IPS-18a (cell line): ENCODE data around the gene ROPN1B.
"Not testable (repeated sequence)": the region's sequence is repeated elsewhere in the genome, so short reads cannot be mapped to it uniquely, and the experiment has no call there.

Experiments
- H3K27ac ChIP-seq: one replicate; pipeline ENCODE4 v1.5.1; 2013; ENCODE audit warnings: low read length
- H3K27me3 ChIP-seq: one replicate; pipeline ENCODE4 v1.6.1; 2013; ENCODE audit warnings: mild to moderate bottlenecking, low read length; ENCODE audit not compliant: control insufficient read depth, insufficient read depth
- H3K36me3 ChIP-seq: one replicate; pipeline ENCODE4 v1.6.1; 2013; ENCODE audit warnings: low read depth, low read length; ENCODE audit not compliant: control insufficient read depth
- H3K4me1 ChIP-seq: one replicate; pipeline ENCODE4 v1.6.1; 2013; ENCODE audit warnings: low read depth, low read length; ENCODE audit not compliant: control insufficient read depth
- H3K4me3 ChIP-seq: one replicate; pipeline ENCODE4 v1.5.1; 2013; ENCODE audit warnings: low read length
- H3K9ac ChIP-seq: one replicate; pipeline ENCODE4 v1.6.1; 2013; ENCODE audit warnings: mild to moderate bottlenecking, low read length, moderate library complexity
- H3K9me3 ChIP-seq: one replicate; pipeline ENCODE4 v1.6.1; 2013; ENCODE audit warnings: low read depth, low read length; ENCODE audit not compliant: control insufficient read depth

Gene ROPN1B

GRCh38 chr3:125968701-125969592, at the start of gene ROPN1B:
ROPN1B (plus strand) TSS chr3:125969178; CDS start chr3:125972055, 2,877 bp downstream.
- H3K27ac ChIP-seq, H3K36me3 ChIP-seq, H3K4me3 ChIP-seq, H3K9ac ChIP-seq, H3K4me1 ChIP-seq, H3K9me3 ChIP-seq: not testable (repeated sequence)
- peaks cover 49% of the 10 kb centered on the region for H3K27me3 ChIP-seq

GRCh38 chr3:125920191-125920590, 48.8 kb upstream of the ROPN1B start:
- H3K4me3 ChIP-seq, H3K36me3 ChIP-seq, H3K27ac ChIP-seq, H3K9me3 ChIP-seq, H3K4me1 ChIP-seq, H3K27me3 ChIP-seq, H3K9ac ChIP-seq: not testable (repeated sequence)

- not testable (repeated sequence) for H3K36me3 ChIP-seq, H3K9me3 ChIP-seq, H3K4me1 ChIP-seq, H3K9ac ChIP-seq, H3K4me3 ChIP-seq, H3K27me3 ChIP-seq, H3K27ac ChIP-seq
Measured at GRCh38 chr3:125920751-125921279, 48.2 kb upstream of the ROPN1B start.

- H3K9me3 ChIP-seq, H3K9ac ChIP-seq, H3K27me3 ChIP-seq, H3K27ac ChIP-seq, H3K4me3 ChIP-seq, H3K36me3 ChIP-seq, H3K4me1 ChIP-seq: not testable (repeated sequence)
Measured at GRCh38 chr3:125921712-125922111, 47.3 kb upstream of the ROPN1B start.

GRCh38 chr3:125923324-125924115, 45.5 kb upstream of the ROPN1B start:
- not testable (repeated sequence) for H3K36me3 ChIP-seq, H3K4me3 ChIP-seq, H3K9me3 ChIP-seq, H3K27me3 ChIP-seq, H3K4me1 ChIP-seq, H3K9ac ChIP-seq, H3K27ac ChIP-seq

- H3K36me3 ChIP-seq, H3K27me3 ChIP-seq, H3K9ac ChIP-seq, H3K4me1 ChIP-seq, H3K27ac ChIP-seq, H3K9me3 ChIP-seq, H3K4me3 ChIP-seq: not testable (repeated sequence)
Measured at GRCh38 chr3:125924276-125924675, 44.7 kb upstream of the ROPN1B start.

- not testable (repeated sequence) for H3K9ac ChIP-seq, H3K27me3 ChIP-seq, H3K9me3 ChIP-seq, H3K4me1 ChIP-seq, H3K36me3 ChIP-seq, H3K4me3 ChIP-seq, H3K27ac ChIP-seq
Measured at GRCh38 chr3:125925727-125926126, 43.3 kb upstream of the ROPN1B start.

GRCh38 chr3:125928771-125929545, 40.0 kb upstream of the ROPN1B start:
- H3K4me1 ChIP-seq, H3K27ac ChIP-seq, H3K4me3 ChIP-seq, H3K36me3 ChIP-seq, H3K9ac ChIP-seq, H3K27me3 ChIP-seq, H3K9me3 ChIP-seq: not testable (repeated sequence)

- H3K4me1 ChIP-seq, H3K27ac ChIP-seq, H3K9me3 ChIP-seq, H3K9ac ChIP-seq, H3K27me3 ChIP-seq, H3K36me3 ChIP-seq, H3K4me3 ChIP-seq: not testable (repeated sequence)
Measured at GRCh38 chr3:125929765-125930164, 39.2 kb upstream of the ROPN1B start.

GRCh38 chr3:125931355-125931880, 37.6 kb upstream of the ROPN1B start:
- H3K36me3 ChIP-seq, H3K27ac ChIP-seq, H3K9me3 ChIP-seq, H3K4me3 ChIP-seq, H3K4me1 ChIP-seq, H3K27me3 ChIP-seq, H3K9ac ChIP-seq: not testable (repeated sequence)
